Mammary epithelial cell (primary cell): ENCODE results near the gene DGKQ.

Source experiments
- EZH2 ChIP-seq: IDR thresholded peaks from 2 replicates; pipeline ENCODE4 v1.6.1; 2012; ENCODE audit warnings: low read length, inconsistent platforms, borderline replicate concordance
- TF ChIP-seq, protein P1 (sequence below), 2 donors: IDR thresholded peaks in 1 of 2; conservative IDR thresholded peaks in 1 of 2; 2 replicates each; pipeline ENCODE4 v1.5.1; 2011 to 2012; ENCODE audit warnings: inconsistent platforms in 2 of 2, low read length in 2 of 2, mild to moderate bottlenecking in 2 of 2, control low read depth in 1 of 2, low read depth in 1 of 2; ENCODE audit not compliant: insufficient read depth in 1 of 2; ENCODE audit errors: extremely low read depth in 1 of 2

DNA sequence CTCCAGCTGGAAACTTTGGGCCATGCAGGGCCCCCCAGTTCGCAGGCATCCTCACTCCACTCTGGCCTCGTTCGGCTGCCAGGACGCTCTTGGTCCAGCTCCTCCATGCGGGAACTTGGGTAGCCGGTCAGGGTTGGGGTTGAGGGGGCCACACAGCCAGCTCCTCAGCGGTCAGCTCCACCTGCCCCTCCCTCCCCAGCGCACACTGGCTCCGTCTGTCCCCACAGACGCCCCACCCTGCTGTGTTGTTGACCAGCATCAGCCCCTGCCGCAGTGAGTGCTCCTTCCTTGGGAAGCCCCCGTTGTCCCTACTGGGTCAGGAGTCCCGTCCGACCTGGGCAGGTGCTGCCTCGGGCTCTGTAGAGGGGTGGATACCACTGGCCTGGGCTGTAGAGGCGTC lies 43.8 kb upstream of the DGKQ start:
- no peak for TF ChIP-seq EZH2
- TF ChIP-seq, protein P1, sequence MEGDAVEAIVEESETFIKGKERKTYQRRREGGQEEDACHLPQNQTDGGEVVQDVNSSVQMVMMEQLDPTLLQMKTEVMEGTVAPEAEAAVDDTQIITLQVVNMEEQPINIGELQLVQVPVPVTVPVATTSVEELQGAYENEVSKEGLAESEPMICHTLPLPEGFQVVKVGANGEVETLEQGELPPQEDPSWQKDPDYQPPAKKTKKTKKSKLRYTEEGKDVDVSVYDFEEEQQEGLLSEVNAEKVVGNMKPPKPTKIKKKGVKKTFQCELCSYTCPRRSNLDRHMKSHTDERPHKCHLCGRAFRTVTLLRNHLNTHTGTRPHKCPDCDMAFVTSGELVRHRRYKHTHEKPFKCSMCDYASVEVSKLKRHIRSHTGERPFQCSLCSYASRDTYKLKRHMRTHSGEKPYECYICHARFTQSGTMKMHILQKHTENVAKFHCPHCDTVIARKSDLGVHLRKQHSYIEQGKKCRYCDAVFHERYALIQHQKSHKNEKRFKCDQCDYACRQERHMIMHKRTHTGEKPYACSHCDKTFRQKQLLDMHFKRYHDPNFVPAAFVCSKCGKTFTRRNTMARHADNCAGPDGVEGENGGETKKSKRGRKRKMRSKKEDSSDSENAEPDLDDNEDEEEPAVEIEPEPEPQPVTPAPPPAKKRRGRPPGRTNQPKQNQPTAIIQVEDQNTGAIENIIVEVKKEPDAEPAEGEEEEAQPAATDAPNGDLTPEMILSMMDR (conservative IDR thresholded peaks at IDR 0.05 in 1 of 2, IDR thresholded peaks at IDR 0.05 in 1 of 2; ENCODE audit: extremely low read depth in 1 of 2, insufficient read depth in 1 of 2, low read depth in 1 of 2, low read length in 2 of 2), result no peak
